ENCODE results near the gene AMDHD2. TPM values are rescaled to one million over a fixed set of nuclear protein-coding genes. Genes with fewer than 3 reads are reported as not detected.

AMDHD2 gene
- total and polyA plus RNA-seq, 2 of the 13 experiments (the other 11 are each of a cell fraction or from before 2014, with no cell fraction given): 33.5 to 39.1 TPM

DNA sequence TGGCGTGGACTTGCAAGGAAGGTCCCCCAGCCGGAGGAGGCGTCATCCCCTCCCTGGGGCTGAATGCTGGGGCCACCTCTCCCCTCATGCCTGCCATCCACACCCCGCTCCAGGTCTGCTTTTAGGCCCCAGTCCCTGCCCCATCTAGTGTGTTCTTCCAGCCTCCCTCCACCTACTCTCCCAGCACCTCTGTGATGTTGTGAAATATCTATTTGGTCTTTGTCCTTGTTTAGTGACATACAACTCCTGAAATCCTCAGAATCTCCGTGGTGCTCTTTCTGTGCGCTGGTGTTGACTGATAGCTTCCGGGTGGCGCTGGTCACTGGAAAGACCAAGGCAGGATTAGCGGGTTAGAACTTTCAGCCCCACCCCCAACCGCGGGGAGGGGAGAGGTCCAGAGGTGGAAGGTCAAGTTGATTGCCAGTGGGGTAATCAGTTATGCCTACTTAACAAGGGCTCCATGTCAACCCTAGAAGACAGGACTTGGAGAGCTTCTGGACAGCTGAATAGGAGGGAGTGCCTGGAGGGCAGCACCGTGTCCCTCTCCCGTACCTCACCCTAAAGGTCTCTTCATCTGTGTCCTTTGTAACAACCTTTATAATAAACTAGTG is 35.2 kb upstream of the AMDHD2 start (continued):
- TF ChIP-seq, protein P1, sequence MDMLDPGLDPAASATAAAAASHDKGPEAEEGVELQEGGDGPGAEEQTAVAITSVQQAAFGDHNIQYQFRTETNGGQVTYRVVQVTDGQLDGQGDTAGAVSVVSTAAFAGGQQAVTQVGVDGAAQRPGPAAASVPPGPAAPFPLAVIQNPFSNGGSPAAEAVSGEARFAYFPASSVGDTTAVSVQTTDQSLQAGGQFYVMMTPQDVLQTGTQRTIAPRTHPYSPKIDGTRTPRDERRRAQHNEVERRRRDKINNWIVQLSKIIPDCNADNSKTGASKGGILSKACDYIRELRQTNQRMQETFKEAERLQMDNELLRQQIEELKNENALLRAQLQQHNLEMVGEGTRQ (IDR thresholded peaks at IDR 0.05; ENCODE audit: low read depth, low read length): no peak
- TF ChIP-seq, protein P1 (CRISPR knock-in tag; IDR thresholded peaks at IDR 0.05; ENCODE audit: borderline replicate concordance): no peak
- no peak for TF ChIP-seq ZFP36L2 (CRISPR knock-in tag; IDR thresholded peaks at IDR 0.05)
- TF ChIP-seq NPAS2 (CRISPR knock-in tag; IDR thresholded peaks at IDR 0.05; ENCODE audit: borderline replicate concordance): no peak
- peak; percentile 95 for TF ChIP-seq CEBPB (IDR thresholded peaks at IDR 0.05; ENCODE audit: borderline replicate concordance, low read depth, low read length)
- TF ChIP-seq TAF15 (IDR thresholded peaks at IDR 0.05; ENCODE audit: low read depth, low read length, poor library complexity, severe bottlenecking): no peak
- TF ChIP-seq KDM3A (CRISPR knock-in tag; IDR thresholded peaks at IDR 0.05; ENCODE audit: low read depth): no peak
- TF ChIP-seq PTBP1 (IDR thresholded peaks at IDR 0.05; ENCODE audit: low read depth, low read length, poor library complexity, severe bottlenecking): no peak
- TF ChIP-seq ZNF660 (CRISPR knock-in tag; IDR thresholded peaks at IDR 0.05; ENCODE audit: borderline replicate concordance, low read depth): no peak
- no peak for TF ChIP-seq TSC22D2 (CRISPR knock-in tag; IDR thresholded peaks at IDR 0.05; ENCODE audit: borderline replicate concordance)
- peak; percentile 72; the same call in 1 of the 2 replicates for TF ChIP-seq ZFP82 (CRISPR knock-in tag; IDR thresholded peaks at IDR 0.05; ENCODE audit: borderline replicate concordance)
- TF ChIP-seq GFI1 (CRISPR knock-in tag; IDR thresholded peaks at IDR 0.05; ENCODE audit: borderline replicate concordance): peak; percentile 59; the same call in 1 of the 2 replicates
- peak; percentile 76; the same call in 1 of the 2 replicates for TF ChIP-seq ZNF225 (CRISPR knock-in tag; IDR thresholded peaks at IDR 0.05)
- TF ChIP-seq, protein P2, sequence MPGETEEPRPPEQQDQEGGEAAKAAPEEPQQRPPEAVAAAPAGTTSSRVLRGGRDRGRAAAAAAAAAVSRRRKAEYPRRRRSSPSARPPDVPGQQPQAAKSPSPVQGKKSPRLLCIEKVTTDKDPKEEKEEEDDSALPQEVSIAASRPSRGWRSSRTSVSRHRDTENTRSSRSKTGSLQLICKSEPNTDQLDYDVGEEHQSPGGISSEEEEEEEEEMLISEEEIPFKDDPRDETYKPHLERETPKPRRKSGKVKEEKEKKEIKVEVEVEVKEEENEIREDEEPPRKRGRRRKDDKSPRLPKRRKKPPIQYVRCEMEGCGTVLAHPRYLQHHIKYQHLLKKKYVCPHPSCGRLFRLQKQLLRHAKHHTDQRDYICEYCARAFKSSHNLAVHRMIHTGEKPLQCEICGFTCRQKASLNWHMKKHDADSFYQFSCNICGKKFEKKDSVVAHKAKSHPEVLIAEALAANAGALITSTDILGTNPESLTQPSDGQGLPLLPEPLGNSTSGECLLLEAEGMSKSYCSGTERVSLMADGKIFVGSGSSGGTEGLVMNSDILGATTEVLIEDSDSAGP (CRISPR knock-in tag; IDR thresholded peaks at IDR 0.05; ENCODE audit: borderline replicate concordance): peak; percentile 55; the same call in 1 of the 2 replicates
- no peak for TF ChIP-seq U2AF1 (optimal IDR thresholded peaks at IDR 0.05; ENCODE audit: low read depth, low read length)
- no peak for TF ChIP-seq ZNF775 (CRISPR knock-in tag; IDR thresholded peaks at IDR 0.05; ENCODE audit: borderline replicate concordance)
- peak; percentile 23; the same call in 1 of the 2 replicates for TF ChIP-seq ZNF605 (CRISPR knock-in tag; IDR thresholded peaks at IDR 0.05)
- no peak for TF ChIP-seq ZNF17 (CRISPR knock-in tag; IDR thresholded peaks at IDR 0.05)
- peak; percentile 91 for TF ChIP-seq ELF1 (CRISPR knock-in tag; IDR thresholded peaks at IDR 0.05)
- TF ChIP-seq RFX5 (IDR thresholded peaks at IDR 0.05; ENCODE audit: low read depth, low read length): no peak
- TF ChIP-seq REPIN1 (CRISPR knock-in tag; IDR thresholded peaks at IDR 0.05; ENCODE audit: borderline replicate concordance, low read depth): peak; percentile 94
- no peak for TF ChIP-seq ZNF672 (CRISPR knock-in tag; IDR thresholded peaks at IDR 0.05)
- 0 out of 2 replicates have a peak, but pooled peaks have one; percentile 25 for TF ChIP-seq POLR2G (IDR thresholded peaks at IDR 0.05; ENCODE audit: low read depth, low read length)
- TF ChIP-seq ZNF432 (CRISPR knock-in tag; IDR thresholded peaks at IDR 0.05; ENCODE audit: borderline replicate concordance): no peak
- TF ChIP-seq, protein P3, sequence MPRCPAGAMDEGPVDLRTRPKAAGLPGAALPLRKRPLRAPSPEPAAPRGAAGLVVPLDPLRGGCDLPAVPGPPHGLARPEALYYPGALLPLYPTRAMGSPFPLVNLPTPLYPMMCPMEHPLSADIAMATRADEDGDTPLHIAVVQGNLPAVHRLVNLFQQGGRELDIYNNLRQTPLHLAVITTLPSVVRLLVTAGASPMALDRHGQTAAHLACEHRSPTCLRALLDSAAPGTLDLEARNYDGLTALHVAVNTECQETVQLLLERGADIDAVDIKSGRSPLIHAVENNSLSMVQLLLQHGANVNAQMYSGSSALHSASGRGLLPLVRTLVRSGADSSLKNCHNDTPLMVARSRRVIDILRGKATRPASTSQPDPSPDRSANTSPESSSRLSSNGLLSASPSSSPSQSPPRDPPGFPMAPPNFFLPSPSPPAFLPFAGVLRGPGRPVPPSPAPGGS (CRISPR knock-in tag; IDR thresholded peaks at IDR 0.05): 0 out of 2 replicates have a peak, but pooled peaks have one; percentile 30
